ENCODE measurements around the gene GRIA1. TPM values are rescaled to one million over a fixed set of nuclear protein-coding genes. Genes with fewer than 3 reads are reported as not detected.

Gene GRIA1
- polyA plus RNA-seq, 1 experiment, result 6.7 TPM

- POLR2A ChIA-PET, result no interaction called here
- TF ChIP-seq, protein P1, sequence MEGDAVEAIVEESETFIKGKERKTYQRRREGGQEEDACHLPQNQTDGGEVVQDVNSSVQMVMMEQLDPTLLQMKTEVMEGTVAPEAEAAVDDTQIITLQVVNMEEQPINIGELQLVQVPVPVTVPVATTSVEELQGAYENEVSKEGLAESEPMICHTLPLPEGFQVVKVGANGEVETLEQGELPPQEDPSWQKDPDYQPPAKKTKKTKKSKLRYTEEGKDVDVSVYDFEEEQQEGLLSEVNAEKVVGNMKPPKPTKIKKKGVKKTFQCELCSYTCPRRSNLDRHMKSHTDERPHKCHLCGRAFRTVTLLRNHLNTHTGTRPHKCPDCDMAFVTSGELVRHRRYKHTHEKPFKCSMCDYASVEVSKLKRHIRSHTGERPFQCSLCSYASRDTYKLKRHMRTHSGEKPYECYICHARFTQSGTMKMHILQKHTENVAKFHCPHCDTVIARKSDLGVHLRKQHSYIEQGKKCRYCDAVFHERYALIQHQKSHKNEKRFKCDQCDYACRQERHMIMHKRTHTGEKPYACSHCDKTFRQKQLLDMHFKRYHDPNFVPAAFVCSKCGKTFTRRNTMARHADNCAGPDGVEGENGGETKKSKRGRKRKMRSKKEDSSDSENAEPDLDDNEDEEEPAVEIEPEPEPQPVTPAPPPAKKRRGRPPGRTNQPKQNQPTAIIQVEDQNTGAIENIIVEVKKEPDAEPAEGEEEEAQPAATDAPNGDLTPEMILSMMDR (IDR thresholded peaks at IDR 0.05; ENCODE audit: insufficient read depth, low read depth, low read length), result no peak
Measured at GRCh38 chr5:153539983-153540382, 49.5 kb downstream of the GRIA1 start.

GRCh38 chr5:153542536-153542935 is 52.1 kb downstream of the GRIA1 start:
- no peak for DNase-seq (ENCODE audit: low read depth)
- CTCF ChIA-PET, result interaction anchor here (0.6 to 0.8 kb wide), 2 partner anchors 11 to 417 kb away, joined by 3 to 4 read pairs; no protein-coding TSS in a partner anchor
- POLR2A ChIA-PET, result interaction anchor here (0.6 to 0.7 kb wide), 2 partner anchors 56 to 58 kb away, joined by 3 read pairs; no protein-coding TSS in a partner anchor
- TF ChIP-seq, protein P1 (IDR thresholded peaks at IDR 0.05; ENCODE audit: insufficient read depth, low read depth, low read length), result no peak
- Histone ChIP-seq H3K36me3 (ENCODE audit: control insufficient read depth, insufficient read depth, low read length) (no peaks in the 10 kb centered on the region), H3K27me3 (ENCODE audit: control insufficient read depth, insufficient read depth, low read length) (no peaks in the 10 kb centered on the region), H3K4me3 (ENCODE audit: low read depth, low read length) (no peak overlapping the region)

More at GRCh38 chr5:153539983-153540382, 49.5 kb downstream of the GRIA1 start:
- H3K36me3 ChIP-seq (ENCODE audit: control insufficient read depth, insufficient read depth, low read length), result no peaks in the 10 kb centered on the region
- no peaks in the 10 kb centered on the region for H3K27me3 ChIP-seq (ENCODE audit: control insufficient read depth, insufficient read depth, low read length)
- H3K4me3 ChIP-seq (ENCODE audit: low read depth, low read length), result no peak overlapping the region
- DNase-seq (ENCODE audit: low read depth), result no peak
- CTCF ChIA-PET, result interaction anchor here (1.3 to 1.5 kb wide), 2 partner anchors 9 to 425 kb away, joined by 3 read pairs; no protein-coding TSS in a partner anchor

GRCh38 chr5:153543288-153543687 is 52.8 kb downstream of the GRIA1 start:
- no peak overlapping the region for H3K4me3 ChIP-seq (ENCODE audit: low read depth, low read length)
- CTCF ChIA-PET, result interaction anchor here (0.7 to 1.1 kb wide), 2 partner anchors 416 to 422 kb away, joined by 3 read pairs; no protein-coding TSS in a partner anchor
- POLR2A ChIA-PET, result interaction anchor here (0.6 kb wide), 1 partner anchor 56 kb away, joined by 3 read pairs; no protein-coding TSS in a partner anchor
- DNase-seq (ENCODE audit: low read depth), result no peak
- no peaks in the 10 kb centered on the region for H3K36me3 ChIP-seq (ENCODE audit: control insufficient read depth, insufficient read depth, low read length)
- no peaks in the 10 kb centered on the region for H3K27me3 ChIP-seq (ENCODE audit: control insufficient read depth, insufficient read depth, low read length)
- TF ChIP-seq, protein P1 (IDR thresholded peaks at IDR 0.05; ENCODE audit: insufficient read depth, low read depth, low read length), result no peak

DNA sequence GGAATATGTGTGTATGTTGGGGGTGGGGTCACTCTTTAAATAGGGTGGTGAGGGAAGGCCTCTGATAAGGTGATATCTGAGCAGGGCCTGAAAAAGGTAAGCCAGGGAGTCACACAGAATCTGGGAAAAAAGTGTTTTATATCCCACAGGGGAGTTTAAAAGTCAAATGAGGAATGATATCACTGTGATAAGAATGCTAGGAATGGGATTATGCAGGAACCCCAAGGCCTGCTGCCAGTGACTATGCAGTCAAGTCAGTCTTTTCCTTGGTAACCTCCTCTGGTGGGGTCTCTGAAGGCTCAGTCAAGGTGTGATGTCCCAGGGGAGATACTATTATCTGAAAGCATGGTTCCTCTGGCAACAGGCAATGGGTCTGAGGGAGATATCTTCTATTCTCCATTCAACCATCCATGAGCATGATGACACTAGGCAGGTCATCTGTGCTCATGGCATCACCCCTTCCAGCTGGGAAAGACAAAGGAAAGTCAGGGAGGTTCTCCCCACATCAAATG is 53.5 kb downstream of the GRIA1 start:
- no peaks in the 10 kb centered on the region for H3K36me3 ChIP-seq (ENCODE audit: control insufficient read depth, insufficient read depth, low read length)
- ChIA-PET CTCF (interaction anchor here (1.1 kb wide), 1 partner anchor 415 kb away, joined by 3 read pairs; no protein-coding TSS in a partner anchor), POLR2A (no interaction called here)
- DNase-seq (ENCODE audit: low read depth), result no peak
- no peak overlapping the region for H3K4me3 ChIP-seq (ENCODE audit: low read depth, low read length)
- TF ChIP-seq, protein P1 (IDR thresholded peaks at IDR 0.05; ENCODE audit: insufficient read depth, low read depth, low read length), result no peak
- no peaks in the 10 kb centered on the region for H3K27me3 ChIP-seq (ENCODE audit: control insufficient read depth, insufficient read depth, low read length)

GRCh38 chr5:153544706-153545105 is 54.2 kb downstream of the GRIA1 start:
- DNase-seq (ENCODE audit: low read depth), result no peak
- Histone ChIP-seq H3K36me3 (ENCODE audit: control insufficient read depth, insufficient read depth, low read length) (no peaks in the 10 kb centered on the region), H3K27me3 (ENCODE audit: control insufficient read depth, insufficient read depth, low read length) (no peaks in the 10 kb centered on the region), H3K4me3 (ENCODE audit: low read depth, low read length) (no peak overlapping the region)
- ChIA-PET POLR2A (no interaction called here), CTCF (interaction anchor here (0.6 kb wide), 1 partner anchor 14 kb away, joined by 4 read pairs; no protein-coding TSS in a partner anchor)
- TF ChIP-seq, protein P1 (IDR thresholded peaks at IDR 0.05; ENCODE audit: insufficient read depth, low read depth, low read length), result no peak

Measured in BJ (cell line).